HepG2 (cell line): Measurements from ENCODE around the gene SPPL3. TPM values are rescaled to one million over a fixed set of nuclear protein-coding genes. Genes with fewer than 3 reads are reported as not detected.

Experiments used
- AKNA ChIP-seq: sonication (generic); formaldehyde crosslinking; IDR thresholded peaks from 2 replicates; pipeline ENCODE4 v1.4.0; 2020; ENCODE audit warnings: missing genetic modification reagents, borderline replicate concordance
- CC2D1A ChIP-seq: sonication (generic); formaldehyde crosslinking; IDR thresholded peaks from 2 replicates; pipeline ENCODE4 v1.8.1; 2023; ENCODE audit warnings: mild to moderate bottlenecking, missing genetic modification reagents
- EZH2 ChIP-seq: conservative IDR thresholded peaks from 2 replicates; pipeline ENCODE4 v1.6.1; 2012; ENCODE audit warnings: mild to moderate bottlenecking, low read depth, low read length, moderate library complexity
- MNT ChIP-seq: fragments of 450-650 bp; IDR thresholded peaks from 2 replicates; pipeline ENCODE4 v1.6.1; 2016
- MTERF4 ChIP-seq: sonication (generic); formaldehyde crosslinking; IDR thresholded peaks from 2 replicates; pipeline ENCODE4 v1.8.0; 2023; ENCODE audit warnings: mild to moderate bottlenecking, missing genetic modification reagents
- NKX3-1 ChIP-seq: sonication (generic); formaldehyde crosslinking; IDR thresholded peaks from 2 replicates; pipeline ENCODE4 v1.5.0; 2020; ENCODE audit warnings: missing genetic modification reagents
- SNAI1 ChIP-seq: sonication (generic); formaldehyde crosslinking; IDR thresholded peaks from 2 replicates; pipeline ENCODE4 v1.5.0; 2020; ENCODE audit warnings: mild to moderate bottlenecking, missing genetic modification reagents, borderline replicate concordance
- ZMYM2 ChIP-seq: sonication (generic); formaldehyde crosslinking; IDR thresholded peaks from 2 replicates; pipeline ENCODE4 v1.8.0; 2022; ENCODE audit warnings: mild to moderate bottlenecking, missing genetic modification reagents
- ZNF30 ChIP-seq: sonication (generic); formaldehyde crosslinking; IDR thresholded peaks from 2 replicates; pipeline ENCODE4 v1.5.0; 2020; ENCODE audit warnings: mild to moderate bottlenecking, missing genetic modification reagents
- ZNF570 ChIP-seq: sonication (generic); formaldehyde crosslinking; IDR thresholded peaks from 2 replicates; pipeline ENCODE4 v1.4.0; 2020; ENCODE audit warnings: mild to moderate bottlenecking, missing genetic modification reagents, borderline replicate concordance
- ZNF709 ChIP-seq: sonication (generic); formaldehyde crosslinking; IDR thresholded peaks from 2 replicates; pipeline ENCODE4 v1.5.0; 2020; ENCODE audit warnings: mild to moderate bottlenecking, missing genetic modification reagents
- ZNF782 ChIP-seq: sonication (generic); formaldehyde crosslinking; IDR thresholded peaks from 2 replicates; pipeline ENCODE4 v1.4.0; 2020; ENCODE audit warnings: missing genetic modification reagents, mild to moderate bottlenecking, borderline replicate concordance
- ZSCAN12 ChIP-seq: sonication (generic); formaldehyde crosslinking; IDR thresholded peaks from 2 replicates; pipeline ENCODE4 v1.9.0; 2021; ENCODE audit warnings: mild to moderate bottlenecking, missing genetic modification reagents
- ZSCAN25 ChIP-seq: sonication (generic); formaldehyde crosslinking; IDR thresholded peaks from 2 replicates; pipeline ENCODE4 v1.8.0; 2022; ENCODE audit warnings: mild to moderate bottlenecking, missing genetic modification reagents
- polyA plus RNA-seq, 8 experiments: library from polyadenylated mRNA; depleted of rRNA in 3 of 8; stranded (reverse) in 7 of 8; unstranded in 1 of 8; fragments of >200 nt; fragmentation: Illumina TruSeq in 4 of 8; extraction: Trizol in 4 of 8; gene quantifications; 2 replicates each; pipeline versions ENCODE4 v1.2.1 to v1.2.3, GENCODE V29; 2011 to 2016; ENCODE audit warnings: low read depth in 4 of 8, missing spikeins in 1 of 8, mixed read lengths in 1 of 8; ENCODE audit not compliant: insufficient read depth in 1 of 8
- total RNA-seq, 5 experiments: library from RNA; depleted of rRNA; stranded (reverse); fragments of >200 nt; fragmentation: Illumina TruSeq; extraction: Trizol; gene quantifications; 2 replicates each; pipeline ENCODE4 v1.2.3, GENCODE V29; 2016; ENCODE audit warnings: low read depth in 1 of 5
- TF ChIP-seq, protein P1 (sequence below): sonication (generic); formaldehyde crosslinking; IDR thresholded peaks from 2 replicates; pipeline ENCODE4 v1.4.0; 2020; ENCODE audit warnings: missing genetic modification reagents
- TF ChIP-seq, protein P2 (sequence below): sonication (generic); formaldehyde crosslinking; IDR thresholded peaks from 2 replicates; pipeline ENCODE4 v1.4.0; 2020; ENCODE audit warnings: mild to moderate bottlenecking, missing genetic modification reagents, borderline replicate concordance
- TF ChIP-seq, protein P3 (sequence below): IDR thresholded peaks from 2 replicates; pipeline ENCODE4 v1.6.1; 2018; ENCODE audit warnings: missing genetic modification reagents

SPPL3 gene
- total and polyA plus RNA-seq, 2 of the 13 experiments (the other 11 are each of a cell fraction or from before 2014, with no cell fraction given) = 8.9 to 9.1 TPM

DNA sequence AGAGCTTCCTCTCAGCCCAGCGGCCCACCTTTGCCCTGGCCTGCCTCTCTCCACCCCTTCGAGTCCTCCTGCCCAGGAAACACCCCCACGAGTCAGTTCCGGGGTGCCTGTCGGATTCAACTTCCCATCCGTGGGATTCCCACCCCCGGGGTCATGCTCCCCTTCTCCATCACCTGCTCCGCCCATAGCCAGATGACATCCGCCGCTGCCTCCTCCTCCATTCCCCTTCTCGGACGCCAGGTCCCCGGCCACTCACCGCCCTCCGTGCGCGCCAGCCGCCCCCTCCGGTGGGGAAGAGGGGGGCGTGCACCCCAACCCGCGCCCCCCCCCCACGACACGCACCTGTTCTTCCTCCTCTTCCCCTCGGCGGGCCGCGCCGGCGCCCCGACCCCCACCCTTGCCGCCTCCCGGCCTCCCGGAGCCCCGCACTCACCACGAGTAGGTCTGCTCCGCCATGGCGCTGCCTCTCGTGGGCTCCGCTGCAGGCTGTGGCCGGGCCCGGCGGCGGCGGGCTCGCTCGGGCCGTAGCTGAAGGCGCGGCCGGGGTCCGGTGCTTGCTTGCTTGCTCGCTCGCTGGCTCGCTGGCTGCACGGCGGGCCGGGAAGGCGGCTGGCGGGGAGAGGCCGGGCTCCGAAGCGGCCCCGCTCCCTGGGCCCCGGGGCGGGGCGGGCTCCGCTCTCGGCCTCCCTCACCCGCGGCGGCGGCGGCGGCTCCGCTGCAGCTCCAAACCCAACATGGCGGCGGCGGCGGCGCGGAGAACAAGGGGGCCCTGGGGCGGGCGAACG, 554 bp downstream of the SPPL3 start (continued):
- TF ChIP-seq EZH2 (no peak), ZMYM2 (CRISPR knock-in tag) (no peak), ZSCAN25 (CRISPR knock-in tag) (no peak), ZSCAN12 (no peak), AKNA (CRISPR knock-in tag) (no peak), ZNF782 (no peak), MNT (no peak), ZNF709 (no peak), SNAI1 (CRISPR knock-in tag) (0 out of 2 replicates have a peak, but pooled peaks have one; percentile 37), NKX3-1 (no peak), MTERF4 (CRISPR knock-in tag) (no peak), ZNF30 (CRISPR knock-in tag) (no peak), CC2D1A (CRISPR knock-in tag) (no peak), ZNF570 (CRISPR knock-in tag) (no peak)
- TF ChIP-seq, protein P1, sequence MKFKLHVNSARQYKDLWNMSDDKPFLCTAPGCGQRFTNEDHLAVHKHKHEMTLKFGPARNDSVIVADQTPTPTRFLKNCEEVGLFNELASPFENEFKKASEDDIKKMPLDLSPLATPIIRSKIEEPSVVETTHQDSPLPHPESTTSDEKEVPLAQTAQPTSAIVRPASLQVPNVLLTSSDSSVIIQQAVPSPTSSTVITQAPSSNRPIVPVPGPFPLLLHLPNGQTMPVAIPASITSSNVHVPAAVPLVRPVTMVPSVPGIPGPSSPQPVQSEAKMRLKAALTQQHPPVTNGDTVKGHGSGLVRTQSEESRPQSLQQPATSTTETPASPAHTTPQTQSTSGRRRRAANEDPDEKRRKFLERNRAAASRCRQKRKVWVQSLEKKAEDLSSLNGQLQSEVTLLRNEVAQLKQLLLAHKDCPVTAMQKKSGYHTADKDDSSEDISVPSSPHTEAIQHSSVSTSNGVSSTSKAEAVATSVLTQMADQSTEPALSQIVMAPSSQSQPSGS = no peak
- TF ChIP-seq, protein P2, sequence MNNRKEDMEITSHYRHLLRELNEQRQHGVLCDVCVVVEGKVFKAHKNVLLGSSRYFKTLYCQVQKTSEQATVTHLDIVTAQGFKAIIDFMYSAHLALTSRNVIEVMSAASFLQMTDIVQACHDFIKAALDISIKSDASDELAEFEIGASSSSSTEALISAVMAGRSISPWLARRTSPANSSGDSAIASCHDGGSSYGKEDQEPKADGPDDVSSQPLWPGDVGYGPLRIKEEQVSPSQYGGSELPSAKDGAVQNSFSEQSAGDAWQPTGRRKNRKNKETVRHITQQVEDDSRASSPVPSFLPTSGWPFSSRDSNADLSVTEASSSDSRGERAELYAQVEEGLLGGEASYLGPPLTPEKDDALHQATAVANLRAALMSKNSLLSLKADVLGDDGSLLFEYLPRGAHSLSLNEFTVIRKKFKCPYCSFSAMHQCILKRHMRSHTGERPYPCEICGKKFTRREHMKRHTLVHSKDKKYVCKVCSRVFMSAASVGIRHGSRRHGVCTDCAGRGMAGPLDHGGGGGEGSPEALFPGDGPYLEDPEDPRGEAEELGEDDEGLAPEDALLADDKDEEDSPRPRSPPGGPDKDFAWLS (CRISPR knock-in tag) = no peak
- TF ChIP-seq, protein P3, sequence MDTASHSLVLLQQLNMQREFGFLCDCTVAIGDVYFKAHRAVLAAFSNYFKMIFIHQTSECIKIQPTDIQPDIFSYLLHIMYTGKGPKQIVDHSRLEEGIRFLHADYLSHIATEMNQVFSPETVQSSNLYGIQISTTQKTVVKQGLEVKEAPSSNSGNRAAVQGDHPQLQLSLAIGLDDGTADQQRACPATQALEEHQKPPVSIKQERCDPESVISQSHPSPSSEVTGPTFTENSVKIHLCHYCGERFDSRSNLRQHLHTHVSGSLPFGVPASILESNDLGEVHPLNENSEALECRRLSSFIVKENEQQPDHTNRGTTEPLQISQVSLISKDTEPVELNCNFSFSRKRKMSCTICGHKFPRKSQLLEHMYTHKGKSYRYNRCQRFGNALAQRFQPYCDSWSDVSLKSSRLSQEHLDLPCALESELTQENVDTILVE = no peak
